HUES64 (cell line): ENCODE data around the gene SETD3.
A peak's percentile ranks its signal among the peaks of the same experiment; 100 is the strongest.

Experiments
- H3K27ac ChIP-seq: 2 replicates; pipeline ENCODE4 v1.7.0; 2013; ENCODE audit warnings: low read depth, low read length, inconsistent platforms
- H3K27me3 ChIP-seq: 2 replicates; pipeline ENCODE4 v1.6.1; 2013; ENCODE audit warnings: mild to moderate bottlenecking, low read length; ENCODE audit not compliant: insufficient read depth
- H3K36me3 ChIP-seq: 2 replicates; pipeline ENCODE4 v1.6.1; 2013; ENCODE audit warnings: mild to moderate bottlenecking, low read length; ENCODE audit not compliant: insufficient read depth
- H3K4me1 ChIP-seq: 2 replicates; pipeline ENCODE4 v1.6.1; 2013; ENCODE audit warnings: mild to moderate bottlenecking, low read length, moderate library complexity; ENCODE audit not compliant: insufficient read depth
- H3K4me3 ChIP-seq: 2 replicates; pipeline ENCODE4 v1.5.1; 2013; ENCODE audit warnings: mild to moderate bottlenecking, low read length, moderate library complexity
- H3K9ac ChIP-seq: 2 replicates; pipeline ENCODE4 v1.6.1; 2013; ENCODE audit warnings: mild to moderate bottlenecking, low read depth, low read length
- H3K9me3 ChIP-seq: 2 replicates; pipeline ENCODE4 v1.6.1; 2013; ENCODE audit warnings: low read depth, low read length; ENCODE audit not compliant: insufficient read depth
- WGBS: fragments of 150-250, 120-280 bp; methylation state at CpG from one replicate; pipeline ENCODE4 v1.1.7; 2013; ENCODE audit warnings: missing lambda C conversion rate; 5-methylcytosine and 5-hydroxymethylcytosine counted together

The SETD3 gene

GRCh38 chr14:99430491-99430890 lies 50.2 kb downstream of the SETD3 start:
- Histone ChIP-seq H3K36me3 (peaks cover 34% of the 10 kb centered on the region), H3K27me3 (no peaks in the 10 kb centered on the region), H3K9me3 (peaks cover 10% of the 10 kb centered on the region), H3K4me1 (peaks cover 9% of the 10 kb centered on the region; the same call in 1 of the 2 replicates), H3K27ac (no peak overlapping the region), H3K4me3 (no peak overlapping the region), H3K9ac (no peak overlapping the region)
- 76% methylated on average over 7 of the region's 7 CpGs for WGBS

- Histone ChIP-seq H3K27ac (no peak overlapping the region), H3K4me3 (no peak overlapping the region), H3K9ac (no peak overlapping the region), H3K4me1 (peaks cover 26% of the 10 kb centered on the region), H3K27me3 (no peaks in the 10 kb centered on the region), H3K9me3 (peaks cover 10% of the 10 kb centered on the region), H3K36me3 (peaks cover 26% of the 10 kb centered on the region)
- WGBS: 76% methylated on average over 11 of the region's 11 CpGs
These were observed 52.9 kb downstream of the SETD3 start for GRCh38 chr14:99427632-99428300.

- no peak overlapping the region for H3K27ac ChIP-seq
- H3K4me3 ChIP-seq: no peak overlapping the region
- peaks cover 20% of the 10 kb centered on the region for H3K36me3 ChIP-seq
- H3K4me1 ChIP-seq: peaks cover 35% of the 10 kb centered on the region
- 91% methylated on average over 12 of the region's 12 CpGs for WGBS
- no peak overlapping the region for H3K9ac ChIP-seq
- H3K27me3 ChIP-seq: no peaks in the 10 kb centered on the region
- H3K9me3 ChIP-seq: peaks cover 10% of the 10 kb centered on the region
These were observed 53.8 kb downstream of the SETD3 start for GRCh38 chr14:99426813-99427346.

- Histone ChIP-seq H3K27me3 (no peaks in the 10 kb centered on the region), H3K4me1 (peaks cover 41% of the 10 kb centered on the region), H3K36me3 (peaks cover 18% of the 10 kb centered on the region), H3K4me3 (no peak overlapping the region), H3K9me3 (peaks cover 10% of the 10 kb centered on the region), H3K9ac (no peak overlapping the region), H3K27ac (no peak overlapping the region)
- 95% methylated on average over 3 of the region's 3 CpGs for WGBS
These were observed 54.4 kb downstream of the SETD3 start for GRCh38 chr14:99426265-99426664.

GRCh38 chr14:99425272-99425681 lies 55.4 kb downstream of the SETD3 start:
- 94% methylated on average over 11 of the region's 11 CpGs for WGBS
- no peak overlapping the region for H3K4me3 ChIP-seq
- H3K4me1 ChIP-seq: peaks cover 49% of the 10 kb centered on the region
- H3K9ac ChIP-seq: no peak overlapping the region
- H3K27me3 ChIP-seq: no peaks in the 10 kb centered on the region
- peaks cover 10% of the 10 kb centered on the region for H3K9me3 ChIP-seq
- H3K36me3 ChIP-seq: peaks cover 18% of the 10 kb centered on the region
- H3K27ac ChIP-seq: no peak overlapping the region

GRCh38 chr14:99424306-99424877 lies 56.3 kb downstream of the SETD3 start:
- Histone ChIP-seq H3K27ac (0 out of 2 replicates have a peak overlapping the region, but pooled peaks have one; percentile 36), H3K4me3 (no peak overlapping the region), H3K4me1 (peaks cover 49% of the 10 kb centered on the region)

GRCh38 chr14:99423434-99423833 lies 57.2 kb downstream of the SETD3 start:
- Histone ChIP-seq H3K9ac (no peak overlapping the region), H3K27me3 (no peaks in the 10 kb centered on the region), H3K27ac (no peak overlapping the region), H3K36me3 (peaks cover 5% of the 10 kb centered on the region; the same call in 1 of the 2 replicates), H3K9me3 (0 out of 2 replicates have a peak, but pooled peaks cover under 1% of the 10 kb centered on the region), H3K4me1 (peaks cover 49% of the 10 kb centered on the region), H3K4me3 (no peak overlapping the region)
- 91% methylated on average over 1 of the region's 1 CpG for WGBS

More at GRCh38 chr14:99424306-99424877, 56.3 kb downstream of the SETD3 start:
- peaks cover 15% of the 10 kb centered on the region for H3K36me3 ChIP-seq
- no peak overlapping the region for H3K9ac ChIP-seq
- peaks cover 10% of the 10 kb centered on the region for H3K9me3 ChIP-seq
- no peaks in the 10 kb centered on the region for H3K27me3 ChIP-seq
- WGBS: 62% methylated on average over 5 of the region's 5 CpGs

- WGBS: 86% methylated on average over 7 of the region's 7 CpGs
These were observed 58.2 kb downstream of the SETD3 start for GRCh38 chr14:99422228-99423010.

GRCh38 chr14:99420711-99421110 lies 59.9 kb downstream of the SETD3 start:
- no peak overlapping the region for H3K4me3 ChIP-seq
- 72% methylated on average over 4 of the region's 6 CpGs for WGBS
- H3K4me1 ChIP-seq: peaks cover 41% of the 10 kb centered on the region
- H3K27me3 ChIP-seq: no peaks in the 10 kb centered on the region
- H3K9ac ChIP-seq: no peak overlapping the region
- H3K27ac ChIP-seq: no peak overlapping the region
- no peaks in the 10 kb centered on the region for H3K36me3 ChIP-seq
- no peaks in the 10 kb centered on the region for H3K9me3 ChIP-seq

More at GRCh38 chr14:99422228-99423010, 58.2 kb downstream of the SETD3 start:
- Histone ChIP-seq H3K4me3 (no peak overlapping the region), H3K9ac (no peak overlapping the region), H3K9me3 (no peaks in the 10 kb centered on the region), H3K27ac (no peak overlapping the region; the same call in 1 of the 2 replicates), H3K36me3 (peaks cover 3% of the 10 kb centered on the region; the same call in 1 of the 2 replicates), H3K27me3 (no peaks in the 10 kb centered on the region), H3K4me1 (peaks cover 49% of the 10 kb centered on the region)

GRCh38 chr14:99419905-99420304 lies 60.8 kb downstream of the SETD3 start:
- 90% methylated on average over 4 of the region's 4 CpGs for WGBS
- no peaks in the 10 kb centered on the region for H3K9me3 ChIP-seq
- no peaks in the 10 kb centered on the region for H3K36me3 ChIP-seq
- H3K27me3 ChIP-seq: no peaks in the 10 kb centered on the region
- no peak overlapping the region for H3K4me3 ChIP-seq
- no peak overlapping the region for H3K27ac ChIP-seq
- H3K9ac ChIP-seq: no peak overlapping the region
- peaks cover 42% of the 10 kb centered on the region for H3K4me1 ChIP-seq

GRCh38 chr14:99418242-99418641 lies 62.4 kb downstream of the SETD3 start:
- WGBS: 83% methylated on average over 1 of the region's 1 CpG
- no peaks in the 10 kb centered on the region for H3K9me3 ChIP-seq
- H3K27ac ChIP-seq: no peak overlapping the region
- H3K4me1 ChIP-seq: peaks cover 48% of the 10 kb centered on the region
- no peak overlapping the region for H3K9ac ChIP-seq
- no peak overlapping the region for H3K4me3 ChIP-seq
- no peaks in the 10 kb centered on the region for H3K36me3 ChIP-seq
- no peaks in the 10 kb centered on the region for H3K27me3 ChIP-seq
